Neural crest cell (in vitro differentiated cells): Measurements from ENCODE around the gene PLEKHN1. TPM values are rescaled to one million over a fixed set of nuclear protein-coding genes. Genes with fewer than 3 reads are reported as not detected.

Source experiments
- DNase-seq: peaks from one replicate; pipeline ENCODE4 v3.0.0; 2021; ENCODE audit warnings: low read depth, mixed read lengths, low spot score
- H3K27ac Mint-ChIP-seq: one replicate; pipeline ENCODE4 v1.8.0; 2021; ENCODE audit warnings: mild to moderate bottlenecking, mixed read lengths; ENCODE audit not compliant: unreplicated experiment
- H3K27me3 Mint-ChIP-seq: 2 replicates; pipeline ENCODE4 v1.8.0; 2021; ENCODE audit warnings: low read depth, mild to moderate bottlenecking, mixed read lengths
- H3K36me3 Mint-ChIP-seq: 2 replicates; pipeline ENCODE4 v1.8.0; 2021; ENCODE audit warnings: low read depth, mild to moderate bottlenecking, mixed read lengths
- H3K4me1 Mint-ChIP-seq: 2 replicates; pipeline ENCODE4 v1.8.0; 2021; ENCODE audit warnings: mixed read lengths
- H3K4me3 Mint-ChIP-seq: one replicate; pipeline ENCODE4 v1.8.0; 2021; ENCODE audit warnings: mild to moderate bottlenecking, mixed read lengths
- H3K9me3 Mint-ChIP-seq: 2 replicates; pipeline ENCODE4 v1.8.0; 2021; ENCODE audit warnings: mixed read lengths
- long read RNA-seq: library from polyadenylated mRNA; unstranded; transcript quantifications from one replicate; pipeline ENCODE4 v2.0.0, GENCODE V29; 2020
- total RNA-seq: library from RNA; stranded (reverse); gene quantifications from 2 replicates; pipeline ENCODE4 v1.2.1, GENCODE V29; 2021
- TF ChIP-seq, protein P1 (sequence below): fragments of 200-600 bp; sonication (generic); conservative IDR thresholded peaks from 2 replicates; pipeline ENCODE4 v1.5.0; 2021; ENCODE audit warnings: antibody characterized with exemption, mild to moderate bottlenecking

PLEKHN1 gene
- not detected in 2 replicates for total RNA-seq
- long read RNA-seq, result 0 reads

- TF ChIP-seq, protein P1, sequence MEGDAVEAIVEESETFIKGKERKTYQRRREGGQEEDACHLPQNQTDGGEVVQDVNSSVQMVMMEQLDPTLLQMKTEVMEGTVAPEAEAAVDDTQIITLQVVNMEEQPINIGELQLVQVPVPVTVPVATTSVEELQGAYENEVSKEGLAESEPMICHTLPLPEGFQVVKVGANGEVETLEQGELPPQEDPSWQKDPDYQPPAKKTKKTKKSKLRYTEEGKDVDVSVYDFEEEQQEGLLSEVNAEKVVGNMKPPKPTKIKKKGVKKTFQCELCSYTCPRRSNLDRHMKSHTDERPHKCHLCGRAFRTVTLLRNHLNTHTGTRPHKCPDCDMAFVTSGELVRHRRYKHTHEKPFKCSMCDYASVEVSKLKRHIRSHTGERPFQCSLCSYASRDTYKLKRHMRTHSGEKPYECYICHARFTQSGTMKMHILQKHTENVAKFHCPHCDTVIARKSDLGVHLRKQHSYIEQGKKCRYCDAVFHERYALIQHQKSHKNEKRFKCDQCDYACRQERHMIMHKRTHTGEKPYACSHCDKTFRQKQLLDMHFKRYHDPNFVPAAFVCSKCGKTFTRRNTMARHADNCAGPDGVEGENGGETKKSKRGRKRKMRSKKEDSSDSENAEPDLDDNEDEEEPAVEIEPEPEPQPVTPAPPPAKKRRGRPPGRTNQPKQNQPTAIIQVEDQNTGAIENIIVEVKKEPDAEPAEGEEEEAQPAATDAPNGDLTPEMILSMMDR, result no peak
- no peaks in the 10 kb centered on the region for H3K4me1 Mint-ChIP-seq
- no peaks in the 10 kb centered on the region for H3K36me3 Mint-ChIP-seq
- no peaks in the 10 kb centered on the region for H3K9me3 Mint-ChIP-seq
- DNase-seq, result no peak
- H3K27me3 Mint-ChIP-seq, result peaks cover 47% of the 10 kb centered on the region
- H3K4me3 Mint-ChIP-seq, result peak within 1 kb of the TSS; percentile 31
- H3K27ac Mint-ChIP-seq, result no peak within 1 kb of the TSS
Observed at GRCh38 chr1:966135-966703, at the start of gene PLEKHN1. TSS of gene PLEKHN1 (plus strand) at chr1:966482. CDS start at chr1:966532, 50 bp downstream.

DNA sequence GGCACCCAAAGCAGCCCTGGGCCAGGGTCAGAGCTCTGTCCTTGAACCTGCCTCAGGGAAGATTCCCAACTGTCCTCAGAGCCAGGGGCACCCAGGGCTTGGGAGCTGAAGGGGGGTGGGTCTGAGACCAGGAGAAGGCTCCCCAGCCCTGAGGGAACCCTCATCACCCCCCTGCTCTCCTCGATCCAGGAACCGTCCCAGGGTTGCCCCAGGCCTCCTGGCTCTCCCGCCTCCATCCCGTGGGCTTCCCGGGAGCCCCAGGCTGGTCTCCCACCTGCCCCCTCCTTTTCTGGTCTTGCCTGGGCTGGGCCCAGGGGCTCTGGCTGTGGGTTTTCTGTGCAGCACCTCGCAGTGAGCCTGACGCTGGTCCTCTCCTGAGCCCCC lies 49.2 kb upstream of the PLEKHN1 start:
- no peaks in the 10 kb centered on the region for H3K36me3 Mint-ChIP-seq

GRCh38 chr1:917466-918091 lies 48.7 kb upstream of the PLEKHN1 start:
- Mint-ChIP-seq H3K36me3 (no peaks in the 10 kb centered on the region), H3K4me3 (no peak overlapping the region), H3K27me3 (peaks cover 85% of the 10 kb centered on the region), H3K4me1 (peaks cover 11% of the 10 kb centered on the region), H3K9me3 (no peaks in the 10 kb centered on the region), H3K27ac (no peak overlapping the region)
- TF ChIP-seq, protein P1, result no peak
- no peak for DNase-seq

More for the DNA sequence above, 49.2 kb upstream of the PLEKHN1 start:
- Mint-ChIP-seq H3K4me3 (no peak overlapping the region), H3K27me3 (peaks cover 85% of the 10 kb centered on the region), H3K9me3 (no peaks in the 10 kb centered on the region), H3K27ac (no peak overlapping the region), H3K4me1 (peaks cover 11% of the 10 kb centered on the region)
- DNase-seq, result no peak
- TF ChIP-seq, protein P1, result no peak

DNA sequence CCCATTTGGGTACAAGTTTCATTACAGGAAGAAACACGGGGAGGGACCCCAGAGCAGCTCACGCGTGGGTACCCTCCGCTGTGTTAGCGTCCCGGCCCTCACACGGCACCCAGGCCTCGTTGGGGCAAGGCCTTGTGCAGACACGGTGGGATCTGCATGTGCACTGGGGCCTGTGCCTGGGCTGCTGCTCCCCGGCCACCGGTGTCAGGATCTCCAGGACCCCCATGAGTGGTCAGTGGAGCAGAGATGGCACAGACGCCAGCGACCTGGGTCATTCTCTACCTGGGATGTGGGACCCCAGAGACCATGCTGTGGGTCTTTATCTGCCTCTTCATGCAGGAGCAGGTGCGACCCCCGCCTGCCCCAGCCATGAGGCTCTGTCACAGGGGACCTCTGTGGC lies 47.9 kb upstream of the PLEKHN1 start:
- H3K27ac Mint-ChIP-seq, result no peak overlapping the region
- no peaks in the 10 kb centered on the region for H3K9me3 Mint-ChIP-seq
- H3K27me3 Mint-ChIP-seq, result peaks cover 86% of the 10 kb centered on the region
- peaks cover 14% of the 10 kb centered on the region for H3K4me1 Mint-ChIP-seq
- TF ChIP-seq, protein P1, result no peak
- no peak overlapping the region for H3K4me3 Mint-ChIP-seq
- H3K36me3 Mint-ChIP-seq, result no peaks in the 10 kb centered on the region
- DNase-seq, result no peak

GRCh38 chr1:918843-919242 lies 47.4 kb upstream of the PLEKHN1 start:
- H3K4me1 Mint-ChIP-seq, result peaks cover 15% of the 10 kb centered on the region
- no peak overlapping the region for H3K4me3 Mint-ChIP-seq
- H3K27ac Mint-ChIP-seq, result no peak overlapping the region
- peaks cover 83% of the 10 kb centered on the region for H3K27me3 Mint-ChIP-seq
- H3K9me3 Mint-ChIP-seq, result no peaks in the 10 kb centered on the region
- no peak for DNase-seq
- no peaks in the 10 kb centered on the region for H3K36me3 Mint-ChIP-seq
- TF ChIP-seq, protein P1, result no peak
